ENCODE data around the gene PLEKHA6. TPM values are rescaled to one million over a fixed set of nuclear protein-coding genes. Genes with fewer than 3 reads are reported as not detected.

Gene PLEKHA6
- polyA plus RNA-seq, 1 experiment = 4.2 TPM

GRCh38 chr1:204232526-204232925, 127.2 kb downstream of the PLEKHA6 start:
- CTCF ChIA-PET = interaction anchor here (0.7 to 2.1 kb wide), 5 partner anchors 19 to 131 kb away, joined by 3 to 9 read pairs (median 4); partner anchors contain the start of gene GOLT1A
- DNase-seq (ENCODE audit: low read depth) = peak; percentile 26
- H3K4me3 ChIP-seq (ENCODE audit: low read depth, low read length) = no peak overlapping the region
- no peak for TF ChIP-seq CTCF (IDR thresholded peaks at IDR 0.05; ENCODE audit: insufficient read depth, low read depth, low read length)
- POLR2A ChIA-PET = interaction anchor here (0.6 kb wide), 2 partner anchors 66 to 274 kb away, joined by 3 to 9 read pairs; no protein-coding TSS in a partner anchor
- no peaks in the 10 kb centered on the region for H3K27me3 ChIP-seq (ENCODE audit: control insufficient read depth, insufficient read depth, low read length)
- peaks cover 14% of the 10 kb centered on the region for H3K36me3 ChIP-seq (ENCODE audit: control insufficient read depth, insufficient read depth, low read length)

- CTCF ChIA-PET = interaction anchor here (0.7 to 5.4 kb wide), 5 partner anchors 23 to 201 kb away, joined by 3 to 27 read pairs (median 5); no protein-coding TSS in a partner anchor
- POLR2A ChIA-PET = no interaction called here
- H3K27me3 ChIP-seq (ENCODE audit: control insufficient read depth, insufficient read depth, low read length) = no peaks in the 10 kb centered on the region
Observed at GRCh38 chr1:204230211-204230610, 129.5 kb downstream of the PLEKHA6 start.

DNA sequence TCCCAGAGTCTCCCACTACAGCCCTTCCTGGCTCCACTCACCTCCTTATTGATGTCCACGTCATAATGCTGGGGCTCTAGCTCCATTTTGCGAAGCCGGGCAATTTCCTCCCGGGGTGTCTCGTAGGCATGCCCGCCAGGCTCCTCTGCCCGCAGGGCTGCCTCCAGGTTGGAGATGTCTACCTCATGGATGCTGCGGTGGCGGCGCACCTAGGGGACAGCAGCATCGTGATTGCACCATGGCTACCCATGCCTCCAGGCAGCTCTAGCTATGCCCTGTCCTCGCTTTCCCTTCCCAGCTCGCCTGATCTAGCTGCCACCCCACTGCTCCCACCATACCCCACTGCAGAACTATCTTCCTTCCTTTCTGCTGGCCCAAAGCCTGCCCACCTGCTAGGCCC, 130.8 kb downstream of the PLEKHA6 start:
- no peaks in the 10 kb centered on the region for H3K27me3 ChIP-seq (ENCODE audit: control insufficient read depth, insufficient read depth, low read length)
- no peak overlapping the region for H3K4me3 ChIP-seq (ENCODE audit: low read depth, low read length)
- CTCF ChIA-PET = interaction anchor here (0.9 to 5.4 kb wide), 7 partner anchors 12 to 203 kb away, joined by 3 to 27 read pairs (median 5); partner anchors contain the start of gene GOLT1A
- no peak for TF ChIP-seq CTCF (IDR thresholded peaks at IDR 0.05; ENCODE audit: insufficient read depth, low read depth, low read length)
- no peak for DNase-seq (ENCODE audit: low read depth)
- peaks cover 14% of the 10 kb centered on the region for H3K36me3 ChIP-seq (ENCODE audit: control insufficient read depth, insufficient read depth, low read length)
- POLR2A ChIA-PET = no interaction called here

More at GRCh38 chr1:204230211-204230610, 129.5 kb downstream of the PLEKHA6 start:
- TF ChIP-seq CTCF (IDR thresholded peaks at IDR 0.05; ENCODE audit: insufficient read depth, low read depth, low read length) = no peak
- Histone ChIP-seq H3K4me3 (ENCODE audit: low read depth, low read length) (no peak overlapping the region), H3K36me3 (ENCODE audit: control insufficient read depth, insufficient read depth, low read length) (peaks cover 14% of the 10 kb centered on the region)
- no peak for DNase-seq (ENCODE audit: low read depth)

DNA sequence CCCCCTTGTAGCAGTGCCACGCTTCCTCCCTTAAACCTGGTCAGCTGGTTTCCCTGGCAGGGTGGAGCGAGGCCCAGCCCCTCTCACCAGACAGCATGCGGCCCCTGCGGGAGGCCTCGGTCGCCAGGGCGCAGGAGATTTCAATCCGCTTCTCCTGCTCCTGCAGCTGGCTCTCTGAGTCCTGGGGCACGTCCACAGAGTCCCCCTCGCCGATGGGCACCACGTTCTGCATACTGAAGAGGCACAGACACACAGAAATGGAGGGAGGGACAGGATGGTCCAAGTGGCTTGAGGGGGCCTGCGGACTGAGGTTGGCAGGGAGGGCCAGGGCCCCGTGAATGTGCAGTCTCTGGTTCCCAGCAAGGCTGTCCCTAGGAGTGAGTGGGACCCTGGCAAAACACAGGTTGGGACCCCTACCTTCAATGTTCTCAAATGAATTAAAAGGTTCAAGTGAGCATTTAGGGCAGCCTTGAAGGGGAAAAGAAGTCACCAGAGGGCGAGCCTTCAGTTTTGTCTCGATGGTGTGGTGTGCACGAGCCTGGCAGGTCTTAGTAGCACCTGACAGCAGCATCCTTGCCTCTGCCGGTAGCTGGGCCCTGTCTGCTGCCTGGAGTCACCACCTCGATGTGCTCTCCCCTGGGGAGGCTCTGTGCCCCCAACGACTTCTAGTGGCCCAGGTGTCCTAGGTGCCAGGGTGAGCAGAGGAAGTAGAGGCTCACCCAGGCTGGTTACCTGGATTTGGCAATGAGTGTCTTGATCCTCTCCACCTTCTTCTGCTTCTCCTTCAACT, 131.5 kb downstream of the PLEKHA6 start:
- Histone ChIP-seq H3K4me3 (ENCODE audit: low read depth, low read length) (no peak overlapping the region), H3K27me3 (ENCODE audit: control insufficient read depth, insufficient read depth, low read length) (no peaks in the 10 kb centered on the region), H3K36me3 (ENCODE audit: control insufficient read depth, insufficient read depth, low read length) (peaks cover 14% of the 10 kb centered on the region)
- ChIA-PET POLR2A (no interaction called here), CTCF (interaction anchor here (0.9 to 5.4 kb wide), 4 partner anchors 14 to 135 kb away, joined by 3 to 27 read pairs (median 9); partner anchors contain the start of gene GOLT1A)
- no peak for TF ChIP-seq CTCF (IDR thresholded peaks at IDR 0.05; ENCODE audit: insufficient read depth, low read depth, low read length)
- no peak for DNase-seq (ENCODE audit: low read depth)

DNA sequence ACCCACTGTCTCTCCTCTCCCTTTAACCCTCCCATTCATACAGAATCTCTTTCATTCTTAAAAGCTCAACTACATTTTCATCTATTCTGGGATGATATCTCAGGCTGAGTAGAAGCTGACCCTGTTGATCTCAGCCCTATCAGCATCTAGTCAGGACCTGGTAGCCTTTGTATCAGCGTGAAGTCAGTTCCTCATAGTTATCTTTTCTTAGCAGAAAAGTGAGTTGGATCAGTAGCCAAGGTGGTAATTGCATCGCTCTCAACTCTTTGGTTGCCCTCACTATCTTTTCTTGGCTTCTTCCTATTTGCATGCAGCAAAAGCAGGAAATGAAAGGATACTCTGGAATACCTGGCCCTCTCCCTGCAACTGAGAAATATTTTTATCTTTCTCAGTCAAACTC, 132.4 kb downstream of the PLEKHA6 start:
- no peaks in the 10 kb centered on the region for H3K27me3 ChIP-seq (ENCODE audit: control insufficient read depth, insufficient read depth, low read length)
- no peak overlapping the region for H3K4me3 ChIP-seq (ENCODE audit: low read depth, low read length)
- ChIA-PET CTCF (interaction anchor here (2.9 to 5.4 kb wide), 2 partner anchors 13 to 21 kb away, joined by 13 to 27 read pairs; partner anchors contain the start of gene GOLT1A), POLR2A (no interaction called here)
- peaks cover 15% of the 10 kb centered on the region for H3K36me3 ChIP-seq (ENCODE audit: control insufficient read depth, insufficient read depth, low read length)
- DNase-seq (ENCODE audit: low read depth) = no peak
- TF ChIP-seq CTCF (IDR thresholded peaks at IDR 0.05; ENCODE audit: insufficient read depth, low read depth, low read length) = no peak
